Placental pericyte (primary cell): Measurements from ENCODE around the gene DNMT3B. TPM values are rescaled to one million over a fixed set of nuclear protein-coding genes. Genes with fewer than 3 reads are reported as not detected.

Source experiments
- total RNA-seq: library from RNA; depleted of rRNA; stranded (reverse); fragments of >200 nt; gene quantifications from 2 replicates; pipeline ENCODE4 v1.2.3, GENCODE V29; 2012

Gene DNMT3B
- total RNA-seq = 2.2 and 5.2 TPM in 2 replicates

GRCh38 chr20:32761831-32762753 lies at the start of gene DNMT3B:
DNMT3B (plus strand) TSS chr20:32762385; CDS start chr20:32780324, 17,939 bp downstream.

GRCh38 chr20:32743237-32744112 lies 18.7 kb upstream of the DNMT3B start, which contains the start of gene COMMD7:
COMMD7 (minus strand) TSS chr20:32743467; CDS start chr20:32743391, 76 bp downstream.

Other genes starting within 250 kb of the DNMT3B start
- gene NOL4L, start 177.1 kb upstream of the DNMT3B start, total RNA-seq = 13.7 and 15.5 TPM in 2 replicates
- gene C20orf203, start 88.4 kb upstream of the DNMT3B start, total RNA-seq = not detected in 2 replicates
- 44.5 and 47.1 TPM in 2 replicates for gene COMMD7, start 18.9 kb upstream of the DNMT3B start, total RNA-seq
- 106 and 169 TPM in 2 replicates for gene MAPRE1, start 57.6 kb downstream of the DNMT3B start, total RNA-seq
- gene EFCAB8, start 96.5 kb downstream of the DNMT3B start, total RNA-seq = under 0.01 and 0.14 TPM in 2 replicates
- not detected in 2 replicates for gene SUN5, start 242.0 kb downstream of the DNMT3B start, total RNA-seq
- gene BPIFB2, start 245.3 kb downstream of the DNMT3B start, total RNA-seq = not detected in 2 replicates